GM21367 (cell line): Measurements from ENCODE around the gene ITSN2.
"Not testable (repeated sequence)": the region's sequence is repeated elsewhere in the genome, so short reads cannot be mapped to it uniquely, and the experiment has no call there.

Experiments used
- ATAC-seq: cut with Tn5 transposase; IDR thresholded peaks from one replicate; pipeline ENCODE4 v1.9.1; 2021; ENCODE audit not compliant: unreplicated experiment

The ITSN2 gene

GRCh38 chr2:24222946-24223345, 137.4 kb downstream of the ITSN2 start:
- ATAC-seq = no peak

GRCh38 chr2:24221343-24222050, 138.8 kb downstream of the ITSN2 start:
- ATAC-seq = no peak

DNA sequence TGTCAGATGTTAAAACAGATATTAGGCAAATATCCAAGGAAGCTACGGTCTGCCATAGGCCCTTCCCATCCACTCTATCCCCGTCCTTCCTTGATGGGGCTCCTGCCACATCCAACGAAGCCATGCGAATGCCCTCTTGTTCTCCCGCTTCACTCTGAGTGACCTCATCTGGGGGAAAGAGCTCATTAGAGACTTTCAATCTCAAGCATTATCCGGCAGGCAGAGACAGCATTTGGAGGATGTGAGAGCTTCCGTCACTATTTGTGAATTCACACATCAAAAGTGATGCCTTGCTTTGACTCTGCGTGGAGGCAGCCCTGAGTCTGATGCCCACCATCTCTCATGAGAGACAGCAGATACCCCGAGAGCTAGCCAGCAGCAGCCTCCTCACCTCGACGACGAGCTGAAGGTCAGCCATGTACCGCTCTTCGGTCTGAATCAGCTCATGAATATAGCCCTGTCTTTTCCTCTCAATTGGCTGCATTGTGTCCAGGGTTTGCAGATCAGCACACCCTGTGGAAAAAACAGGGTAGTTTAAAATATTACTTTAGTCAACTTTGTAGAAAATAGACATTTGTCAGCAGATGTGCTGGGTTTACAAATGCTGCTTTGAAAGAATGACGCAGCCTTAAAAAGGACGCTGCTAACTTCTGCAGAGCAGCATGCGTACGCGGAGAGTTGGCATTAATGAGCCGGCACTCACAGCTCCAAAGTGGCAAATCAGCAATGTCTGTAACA, 139.6 kb downstream of the ITSN2 start:
- ATAC-seq = no peak

GRCh38 chr2:24214880-24215279, 145.5 kb downstream of the ITSN2 start:
- peak; percentile 94 for ATAC-seq

DNA sequence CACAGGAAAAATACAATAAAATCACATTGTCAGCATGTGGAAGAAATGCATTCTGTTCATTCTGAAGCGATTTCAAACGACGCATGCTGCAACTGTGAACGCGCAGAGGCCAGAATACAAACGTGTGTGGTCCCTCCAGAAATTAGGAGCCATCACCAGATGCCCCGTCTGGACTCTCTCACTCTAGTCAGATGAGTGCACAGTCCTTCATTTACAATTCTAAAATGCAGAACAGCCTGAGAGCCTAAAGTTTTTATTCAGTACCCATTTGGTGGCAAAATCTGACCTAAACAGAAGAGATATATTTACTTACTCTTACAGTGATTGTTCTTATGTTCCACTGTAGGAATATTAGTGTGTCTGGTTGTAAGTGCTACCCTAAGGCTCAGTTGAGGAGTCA, 148.9 kb downstream of the ITSN2 start:
- ATAC-seq = no peak

DNA sequence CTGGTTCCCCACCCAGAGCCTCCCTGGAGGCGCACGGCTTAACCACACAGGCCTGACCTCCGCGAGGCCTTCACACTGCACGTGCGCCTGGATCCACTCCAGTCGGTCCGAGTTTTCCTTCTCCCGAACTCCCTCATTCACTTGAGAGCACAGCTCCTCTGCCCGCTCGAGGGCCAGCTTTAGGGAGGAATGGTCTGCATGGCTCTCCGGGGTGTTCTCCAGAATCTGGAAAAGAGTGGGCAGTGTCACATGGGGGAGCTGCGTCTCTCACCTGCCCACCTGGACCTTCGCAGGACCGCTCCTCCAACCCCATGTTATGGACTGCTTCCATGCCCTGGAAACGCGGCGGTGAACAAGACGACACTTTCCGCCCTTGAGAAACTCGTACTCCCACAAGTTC, 149.6 kb downstream of the ITSN2 start:
- no peak for ATAC-seq

- no peak for ATAC-seq
Observed at GRCh38 chr2:24210106-24210455, 150.3 kb downstream of the ITSN2 start.

DNA sequence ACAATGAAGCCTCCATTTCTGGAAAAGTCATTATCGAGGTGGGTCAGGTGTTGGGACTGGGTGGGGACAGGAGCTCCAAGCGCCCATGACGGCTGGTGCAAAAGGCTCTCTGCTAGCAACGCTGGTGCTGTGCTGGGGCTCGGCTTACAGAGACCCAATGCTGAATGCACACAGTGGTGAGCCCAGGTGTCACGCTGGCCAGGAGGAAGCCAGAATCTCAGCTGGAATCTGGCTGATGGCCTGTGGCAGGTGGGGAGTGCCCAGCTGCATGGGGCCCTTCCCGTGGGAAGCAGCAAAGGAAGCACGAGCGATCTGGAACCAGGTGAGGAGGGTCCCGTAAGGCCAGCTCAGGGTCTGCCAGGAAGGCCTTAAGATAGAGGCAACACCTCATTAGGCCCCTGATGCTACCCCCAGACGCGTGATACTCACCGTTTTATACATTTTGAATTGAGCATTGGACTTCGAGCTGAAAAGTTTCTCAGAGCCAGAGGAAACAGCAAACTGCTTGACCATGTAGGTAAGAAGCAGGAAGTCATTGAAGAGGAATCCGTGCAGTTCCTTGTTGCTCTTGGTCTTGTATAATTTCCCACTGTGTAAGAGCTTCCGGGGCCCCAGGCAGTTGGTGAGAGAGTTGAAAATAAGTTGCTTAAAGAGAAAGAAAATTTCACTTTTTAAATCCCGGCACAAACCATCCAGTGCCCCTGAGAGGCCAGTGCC, 150.8 kb downstream of the ITSN2 start:
- ATAC-seq = no peak

DNA sequence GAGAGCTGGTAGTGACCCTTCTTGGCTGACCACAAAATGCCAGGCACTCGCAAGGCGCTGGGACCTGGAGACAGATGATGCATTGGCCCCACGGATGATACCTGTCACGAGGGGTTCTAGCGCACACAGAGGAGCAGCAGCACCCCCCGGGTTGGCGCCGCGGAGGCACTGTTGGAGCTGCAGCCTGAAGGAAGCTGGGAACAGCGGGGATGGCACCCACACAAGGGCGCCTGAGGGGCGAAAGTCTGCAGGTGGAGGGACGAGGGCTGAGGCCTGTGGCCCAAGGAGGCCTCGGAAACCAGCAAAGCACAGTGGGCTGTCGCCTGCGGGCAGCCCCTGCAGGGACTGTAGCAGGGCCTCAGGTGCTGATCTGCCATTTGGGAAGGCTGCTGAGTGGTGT, 151.8 kb downstream of the ITSN2 start:
- no peak for ATAC-seq

- ATAC-seq = no peak
Observed at GRCh38 chr2:24207359-24207758, 153.0 kb downstream of the ITSN2 start.

DNA sequence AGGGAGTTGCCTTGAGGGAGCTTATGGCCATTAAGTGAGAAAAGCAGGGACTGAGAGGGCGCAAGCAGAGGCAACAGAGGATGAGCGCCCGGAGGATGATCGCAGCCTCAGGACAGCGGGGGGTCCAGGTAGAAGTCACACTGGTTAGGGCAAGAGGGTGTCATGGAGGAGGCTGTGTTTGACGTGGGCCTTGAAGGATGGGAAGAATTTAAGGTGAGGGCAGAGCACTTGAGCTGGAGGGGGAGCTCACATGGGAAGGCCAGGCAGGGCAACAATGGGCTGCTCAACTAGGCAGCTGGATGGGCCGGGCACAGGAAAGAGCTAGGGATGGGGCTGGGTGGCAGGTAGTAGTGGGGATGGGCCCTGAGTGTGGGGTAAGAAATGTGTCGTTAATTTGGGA, 153.6 kb downstream of the ITSN2 start:
- no peak for ATAC-seq

- no peak for ATAC-seq
Observed at GRCh38 chr2:24206242-24206641, 154.1 kb downstream of the ITSN2 start.

DNA sequence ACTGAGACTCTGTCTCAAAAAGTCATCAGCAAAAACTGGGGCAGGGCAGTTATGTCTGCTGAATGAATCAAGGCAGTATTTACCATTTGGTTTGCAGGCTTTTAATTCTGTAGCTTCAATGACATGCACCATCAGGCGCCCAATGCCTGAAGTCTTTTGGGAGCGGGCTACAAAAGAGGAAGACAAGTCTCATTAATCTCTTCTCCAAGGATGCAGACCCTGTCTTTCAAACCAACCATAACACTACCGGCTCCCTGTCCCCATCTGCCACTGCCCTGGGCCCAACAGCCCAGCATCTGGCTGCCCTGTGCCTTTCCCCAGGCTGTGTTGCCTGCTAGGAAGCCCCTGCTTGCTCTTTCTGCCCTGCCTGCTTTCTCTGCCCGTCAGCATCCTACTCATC, 155.2 kb downstream of the ITSN2 start:
- no peak for ATAC-seq

DNA sequence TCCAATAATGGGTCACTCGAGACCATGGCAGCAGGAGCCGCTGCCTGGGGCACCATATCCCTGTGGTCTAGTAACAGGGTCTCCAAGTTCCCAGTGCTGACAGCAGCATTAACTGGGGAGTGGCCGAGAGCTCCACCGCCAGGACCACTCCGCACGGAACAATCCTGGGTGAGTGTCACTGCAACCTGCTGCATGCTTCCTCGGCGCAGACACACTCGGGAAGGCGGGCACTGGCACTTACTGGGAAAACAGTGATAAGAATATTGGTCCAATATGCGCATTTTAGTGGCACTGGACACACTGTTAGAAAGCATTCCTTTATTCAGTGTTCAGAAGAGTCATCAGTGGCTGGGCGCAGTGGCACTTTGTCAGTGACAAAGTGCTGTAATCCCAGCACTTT, 155.8 kb downstream of the ITSN2 start:
- no peak for ATAC-seq

DNA sequence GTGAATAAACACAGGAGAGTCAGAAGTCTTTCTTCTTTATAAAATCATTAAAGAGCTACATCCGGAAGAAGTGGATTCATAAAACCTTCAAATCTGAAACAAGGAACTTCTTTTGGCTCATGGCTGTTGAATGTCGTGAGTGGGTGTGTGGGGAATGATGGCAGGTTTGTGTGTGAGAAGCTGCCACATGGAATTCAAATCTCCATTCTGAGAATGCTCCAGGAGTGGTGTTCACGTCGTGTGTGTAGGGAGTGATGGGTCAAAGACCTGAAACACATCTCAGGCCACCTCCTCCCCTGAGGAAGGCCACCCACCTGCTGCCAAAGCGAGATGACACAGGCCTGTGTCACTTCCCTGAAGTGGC, 156.6 kb downstream of the ITSN2 start:
- ATAC-seq = no peak

DNA sequence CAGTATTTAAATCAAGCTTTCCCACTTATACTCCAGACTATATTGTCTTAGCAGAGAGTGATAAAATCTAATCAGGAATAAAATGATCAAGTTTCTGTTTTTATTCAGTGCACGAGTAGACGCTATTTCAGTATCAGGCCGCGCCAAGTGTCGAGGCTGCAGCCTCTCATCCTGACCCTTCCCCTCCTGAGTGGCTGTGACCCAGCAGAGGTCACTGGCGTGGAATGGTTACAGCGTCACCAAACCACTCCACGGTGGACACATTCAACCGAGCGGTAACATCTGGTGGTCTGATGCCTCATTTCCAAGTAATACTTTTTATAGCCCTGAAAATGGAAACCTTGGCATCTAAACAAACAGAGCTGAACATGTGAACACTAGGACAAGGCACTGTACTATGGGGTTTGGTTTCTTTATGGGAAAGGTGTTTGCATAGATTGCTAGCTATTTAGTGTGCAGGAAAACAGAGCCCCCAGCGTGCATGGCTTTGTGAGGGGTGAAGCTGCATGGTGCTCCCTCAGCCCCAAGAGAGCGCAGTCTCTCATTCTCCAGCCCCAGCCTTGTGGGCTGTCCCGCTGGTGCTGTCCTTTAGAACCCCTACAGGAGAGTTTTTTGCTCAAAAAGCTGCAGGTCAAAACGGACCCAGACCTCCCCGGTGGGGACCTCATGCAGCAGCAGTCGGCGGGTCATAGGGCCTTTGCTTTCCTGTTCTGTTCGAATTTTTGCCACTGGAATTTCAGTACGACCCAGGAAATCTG, 157.1 kb downstream of the ITSN2 start:
- ATAC-seq = no peak

- ATAC-seq = no peak
Observed at GRCh38 chr2:24200799-24201198, 159.5 kb downstream of the ITSN2 start.

DNA sequence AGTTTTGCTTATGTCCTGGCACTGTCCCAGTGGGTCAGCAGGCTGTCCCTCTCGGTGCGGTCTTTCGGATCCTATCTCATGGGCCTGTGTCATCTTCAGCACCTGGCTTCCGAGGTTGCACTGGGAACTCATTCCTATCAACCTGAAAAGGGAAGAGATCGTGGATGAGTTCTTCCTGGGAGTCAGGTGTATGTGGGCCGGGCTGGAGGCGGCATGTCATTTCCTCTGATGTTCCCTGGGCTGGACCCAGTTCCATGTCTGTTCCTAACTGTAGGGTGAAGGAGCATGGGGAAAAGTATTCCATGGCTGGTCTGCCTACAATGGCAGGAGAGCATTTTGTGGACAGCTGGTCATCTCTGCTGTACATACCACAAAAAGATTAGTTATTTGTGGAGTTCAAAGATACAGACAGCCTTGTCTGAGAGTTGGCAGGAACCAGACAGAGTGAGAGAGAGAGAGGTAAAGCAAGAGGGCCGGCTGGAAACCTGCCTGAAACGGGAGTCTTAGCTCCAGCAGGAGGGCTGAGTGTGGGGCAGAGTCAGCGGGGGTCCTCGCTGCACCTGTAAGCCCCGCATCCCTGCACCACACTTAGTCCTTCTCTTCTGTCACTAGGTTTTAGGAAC, 160.3 kb downstream of the ITSN2 start:
- ATAC-seq = no peak

DNA sequence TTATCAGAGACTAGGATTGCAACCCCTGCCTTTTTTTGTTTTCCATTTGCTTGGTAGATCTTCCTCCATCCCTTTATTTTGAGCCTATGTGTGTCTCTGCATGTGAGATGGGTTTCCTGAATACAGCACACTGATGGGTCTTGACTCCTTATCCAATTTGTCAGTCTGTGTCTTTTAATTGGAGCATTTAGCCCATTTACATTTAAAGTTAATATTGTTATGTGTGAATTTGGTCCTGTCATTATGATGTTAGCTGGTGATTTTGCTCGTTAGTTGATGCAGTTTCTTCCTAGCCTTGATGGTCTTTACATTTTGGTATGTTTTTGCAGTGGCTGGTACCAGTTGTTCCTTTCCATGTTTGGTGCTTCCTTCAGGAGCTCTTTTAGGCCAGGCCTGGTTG, 163.1 kb downstream of the ITSN2 start:
- ATAC-seq = not testable (repeated sequence)

DNA sequence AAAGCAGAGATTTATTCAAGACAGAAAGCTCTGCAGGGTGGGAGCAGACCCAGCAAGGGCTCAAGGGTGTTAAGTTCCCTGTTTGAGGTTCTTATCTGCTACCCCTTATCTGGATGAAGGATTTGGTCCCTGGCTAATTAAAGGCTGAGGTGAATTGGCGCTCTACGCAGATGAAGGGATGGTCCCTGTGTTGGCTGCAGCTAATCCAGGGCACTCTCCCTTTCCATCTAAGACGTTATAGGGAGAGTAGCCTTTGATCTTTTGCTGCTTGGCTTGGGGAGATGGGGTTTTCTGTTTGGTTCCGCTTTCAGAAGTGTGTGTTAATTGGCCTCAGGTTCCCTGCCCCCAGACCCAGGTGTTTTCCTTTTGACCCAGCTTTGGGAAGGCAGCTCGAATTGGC, 168.5 kb downstream of the ITSN2 start:
- no peak for ATAC-seq

- ATAC-seq = no peak
Observed at GRCh38 chr2:24191156-24191555, 169.2 kb downstream of the ITSN2 start.
